ENCODE data around the gene ADAMTS3.

ADAMTS3 gene

GRCh38 chr4:72591547-72592454, 22.8 kb upstream of the ADAMTS3 start (continued):
- TF ChIP-seq, protein P1, sequence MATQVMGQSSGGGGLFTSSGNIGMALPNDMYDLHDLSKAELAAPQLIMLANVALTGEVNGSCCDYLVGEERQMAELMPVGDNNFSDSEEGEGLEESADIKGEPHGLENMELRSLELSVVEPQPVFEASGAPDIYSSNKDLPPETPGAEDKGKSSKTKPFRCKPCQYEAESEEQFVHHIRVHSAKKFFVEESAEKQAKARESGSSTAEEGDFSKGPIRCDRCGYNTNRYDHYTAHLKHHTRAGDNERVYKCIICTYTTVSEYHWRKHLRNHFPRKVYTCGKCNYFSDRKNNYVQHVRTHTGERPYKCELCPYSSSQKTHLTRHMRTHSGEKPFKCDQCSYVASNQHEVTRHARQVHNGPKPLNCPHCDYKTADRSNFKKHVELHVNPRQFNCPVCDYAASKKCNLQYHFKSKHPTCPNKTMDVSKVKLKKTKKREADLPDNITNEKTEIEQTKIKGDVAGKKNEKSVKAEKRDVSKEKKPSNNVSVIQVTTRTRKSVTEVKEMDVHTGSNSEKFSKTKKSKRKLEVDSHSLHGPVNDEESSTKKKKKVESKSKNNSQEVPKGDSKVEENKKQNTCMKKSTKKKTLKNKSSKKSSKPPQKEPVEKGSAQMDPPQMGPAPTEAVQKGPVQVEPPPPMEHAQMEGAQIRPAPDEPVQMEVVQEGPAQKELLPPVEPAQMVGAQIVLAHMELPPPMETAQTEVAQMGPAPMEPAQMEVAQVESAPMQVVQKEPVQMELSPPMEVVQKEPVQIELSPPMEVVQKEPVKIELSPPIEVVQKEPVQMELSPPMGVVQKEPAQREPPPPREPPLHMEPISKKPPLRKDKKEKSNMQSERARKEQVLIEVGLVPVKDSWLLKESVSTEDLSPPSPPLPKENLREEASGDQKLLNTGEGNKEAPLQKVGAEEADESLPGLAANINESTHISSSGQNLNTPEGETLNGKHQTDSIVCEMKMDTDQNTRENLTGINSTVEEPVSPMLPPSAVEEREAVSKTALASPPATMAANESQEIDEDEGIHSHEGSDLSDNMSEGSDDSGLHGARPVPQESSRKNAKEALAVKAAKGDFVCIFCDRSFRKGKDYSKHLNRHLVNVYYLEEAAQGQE (tag by site-specific recombination; IDR thresholded peaks at IDR 0.05) = no peak

DNA sequence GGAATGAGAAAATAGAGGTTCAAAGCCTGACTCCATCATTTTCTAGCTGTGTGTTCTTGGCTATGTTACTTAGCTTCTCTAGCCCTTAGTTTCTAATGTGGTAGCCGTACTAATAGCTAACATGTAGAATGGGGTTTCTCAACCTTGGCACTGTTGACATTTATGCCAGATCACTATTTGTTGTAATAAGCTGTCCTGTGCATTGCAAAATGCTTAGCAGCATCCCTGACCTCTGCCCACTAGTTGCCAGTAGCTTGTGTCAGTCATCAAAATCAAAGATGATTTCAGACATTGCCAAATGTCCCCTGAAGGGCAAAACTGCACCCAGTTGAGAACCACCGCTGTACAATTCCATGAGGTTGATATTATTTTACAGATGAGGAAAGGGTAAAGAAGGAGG, 18.3 kb upstream of the ADAMTS3 start:
- H3K4me3 ChIP-seq (ENCODE audit: low read depth, low read length) = no peak overlapping the region
- no peak overlapping the region for H3K27ac ChIP-seq (ENCODE audit: extremely low read depth, low read depth, low read length)
- POLR2A ChIA-PET = no interaction called here
- H3K36me3 ChIP-seq (ENCODE audit: control insufficient read depth in 2 of 2, insufficient read depth in 1 of 2, low read length in 2 of 2) = no peaks in the 10 kb centered on the region
- CTCF ChIA-PET = interaction anchor here (0.6 to 0.7 kb wide), 3 partner anchors 23 to 82 kb away, joined by 3 read pairs; no protein-coding TSS in a partner anchor
- H3K9me3 ChIP-seq (ENCODE audit: control insufficient read depth, insufficient read depth, low read depth, low read length) = no peaks in the 10 kb centered on the region
- TF ChIP-seq ZNF785 (tag by site-specific recombination; IDR thresholded peaks at IDR 0.05) (no peak), SETDB1 (IDR thresholded peaks at IDR 0.05; ENCODE audit: insufficient read length, low read length) (no peak), TCF7L2 (IDR thresholded peaks at IDR 0.05; ENCODE audit: borderline replicate concordance, low read depth, low read length) (no peak), ZNF211 (tag by site-specific recombination; IDR thresholded peaks at IDR 0.05; ENCODE audit: low read depth) (no peak), KLF9 (tag by site-specific recombination; IDR thresholded peaks at IDR 0.05; ENCODE audit: low read depth) (no peak), ZNF510 (tag by site-specific recombination; IDR thresholded peaks at IDR 0.05; ENCODE audit: insufficient replicate concordance) (no peak), ZNF416 (tag by site-specific recombination; IDR thresholded peaks at IDR 0.05) (no peak)
- TF ChIP-seq, protein P2, sequence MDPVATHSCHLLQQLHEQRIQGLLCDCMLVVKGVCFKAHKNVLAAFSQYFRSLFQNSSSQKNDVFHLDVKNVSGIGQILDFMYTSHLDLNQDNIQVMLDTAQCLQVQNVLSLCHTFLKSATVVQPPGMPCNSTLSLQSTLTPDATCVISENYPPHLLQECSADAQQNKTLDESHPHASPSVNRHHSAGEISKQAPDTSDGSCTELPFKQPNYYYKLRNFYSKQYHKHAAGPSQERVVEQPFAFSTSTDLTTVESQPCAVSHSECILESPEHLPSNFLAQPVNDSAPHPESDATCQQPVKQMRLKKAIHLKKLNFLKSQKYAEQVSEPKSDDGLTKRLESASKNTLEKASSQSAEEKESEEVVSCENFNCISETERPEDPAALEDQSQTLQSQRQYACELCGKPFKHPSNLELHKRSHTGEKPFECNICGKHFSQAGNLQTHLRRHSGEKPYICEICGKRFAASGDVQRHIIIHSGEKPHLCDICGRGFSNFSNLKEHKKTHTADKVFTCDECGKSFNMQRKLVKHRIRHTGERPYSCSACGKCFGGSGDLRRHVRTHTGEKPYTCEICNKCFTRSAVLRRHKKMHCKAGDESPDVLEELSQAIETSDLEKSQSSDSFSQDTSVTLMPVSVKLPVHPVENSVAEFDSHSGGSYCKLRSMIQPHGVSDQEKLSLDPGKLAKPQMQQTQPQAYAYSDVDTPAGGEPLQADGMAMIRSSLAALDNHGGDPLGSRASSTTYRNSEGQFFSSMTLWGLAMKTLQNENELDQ (tag by site-specific recombination; IDR thresholded peaks at IDR 0.05; ENCODE audit: low read depth) = no peak
- TF ChIP-seq, protein P3, sequence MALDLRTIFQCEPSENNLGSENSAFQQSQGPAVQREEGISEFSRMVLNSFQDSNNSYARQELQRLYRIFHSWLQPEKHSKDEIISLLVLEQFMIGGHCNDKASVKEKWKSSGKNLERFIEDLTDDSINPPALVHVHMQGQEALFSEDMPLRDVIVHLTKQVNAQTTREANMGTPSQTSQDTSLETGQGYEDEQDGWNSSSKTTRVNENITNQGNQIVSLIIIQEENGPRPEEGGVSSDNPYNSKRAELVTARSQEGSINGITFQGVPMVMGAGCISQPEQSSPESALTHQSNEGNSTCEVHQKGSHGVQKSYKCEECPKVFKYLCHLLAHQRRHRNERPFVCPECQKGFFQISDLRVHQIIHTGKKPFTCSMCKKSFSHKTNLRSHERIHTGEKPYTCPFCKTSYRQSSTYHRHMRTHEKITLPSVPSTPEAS (tag by site-specific recombination; IDR thresholded peaks at IDR 0.05) = no peak
- TF ChIP-seq, protein P4, sequence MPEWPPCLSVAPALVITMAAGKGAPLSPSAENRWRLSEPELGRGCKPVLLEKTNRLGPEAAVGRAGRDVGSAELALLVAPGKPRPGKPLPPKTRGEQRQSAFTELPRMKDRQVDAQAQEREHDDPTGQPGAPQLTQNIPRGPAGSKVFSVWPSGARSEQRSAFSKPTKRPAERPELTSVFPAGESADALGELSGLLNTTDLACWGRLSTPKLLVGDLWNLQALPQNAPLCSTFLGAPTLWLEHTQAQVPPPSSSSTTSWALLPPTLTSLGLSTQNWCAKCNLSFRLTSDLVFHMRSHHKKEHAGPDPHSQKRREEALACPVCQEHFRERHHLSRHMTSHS (tag by site-specific recombination; IDR thresholded peaks at IDR 0.05) = no peak
- TF ChIP-seq, protein P5, sequence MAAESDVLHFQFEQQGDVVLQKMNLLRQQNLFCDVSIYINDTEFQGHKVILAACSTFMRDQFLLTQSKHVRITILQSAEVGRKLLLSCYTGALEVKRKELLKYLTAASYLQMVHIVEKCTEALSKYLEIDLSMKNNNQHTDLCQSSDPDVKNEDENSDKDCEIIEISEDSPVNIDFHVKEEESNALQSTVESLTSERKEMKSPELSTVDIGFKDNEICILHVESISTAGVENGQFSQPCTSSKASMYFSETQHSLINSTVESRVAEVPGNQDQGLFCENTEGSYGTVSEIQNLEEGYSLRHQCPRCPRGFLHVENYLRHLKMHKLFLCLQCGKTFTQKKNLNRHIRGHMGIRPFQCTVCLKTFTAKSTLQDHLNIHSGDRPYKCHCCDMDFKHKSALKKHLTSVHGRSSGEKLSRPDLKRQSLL (tag by site-specific recombination; IDR thresholded peaks at IDR 0.05) = no peak
- no peaks in the 10 kb centered on the region for H3K4me1 ChIP-seq (ENCODE audit: control insufficient read depth, insufficient read depth, low read length)

Data from HEK293 (cell line).